NT2/D1 (cell line): Measurements from ENCODE around the gene RAE1.

Experiments
- YY1 ChIP-seq: IDR thresholded peaks from 2 replicates; pipeline ENCODE4 v1.6.1; 2011; ENCODE audit not compliant: insufficient read length, insufficient read depth
- ZNF274 ChIP-seq: IDR thresholded peaks from 2 replicates; pipeline ENCODE4 v1.6.1; 2011; ENCODE audit warnings: mild to moderate bottlenecking, low read depth, low read length

GRCh38 chr20:57327820-57328219, 23.2 kb upstream of the RAE1 start:
- no peak for TF ChIP-seq ZNF274
- TF ChIP-seq YY1: no peak
